Trophoblast cell (in vitro differentiated cells and primary cell): Measurements from ENCODE around the gene THSD4.

Source experiments
- DNase-seq, 2 donors: peaks; one replicate each; pipeline ENCODE4 v3.0.0-alpha.2; 2016
- H2AFZ ChIP-seq: 2 replicates; pipeline ENCODE4 v1.6.1; 2013; ENCODE audit warnings: low read length, moderate library complexity, mild to moderate bottlenecking; ENCODE audit not compliant: insufficient read depth, poor library complexity
- H2AK5ac ChIP-seq: 2 replicates; pipeline ENCODE4 v1.6.1; 2013; ENCODE audit warnings: mild to moderate bottlenecking, low read length
- H2BK120ac ChIP-seq: 2 replicates; pipeline ENCODE4 v1.6.1; 2013; ENCODE audit warnings: low read length, mild to moderate bottlenecking, moderate library complexity; ENCODE audit not compliant: insufficient read depth, poor library complexity
- H2BK12ac ChIP-seq: 2 replicates; pipeline ENCODE4 v1.6.1; 2013; ENCODE audit warnings: mild to moderate bottlenecking, low read length, moderate library complexity
- H2BK5ac ChIP-seq: 2 replicates; pipeline ENCODE4 v1.6.1; 2013; ENCODE audit warnings: low read length, low read depth, moderate library complexity, mild to moderate bottlenecking; ENCODE audit not compliant: poor library complexity
- H3K14ac ChIP-seq: 2 replicates; pipeline ENCODE4 v1.6.1; 2013; ENCODE audit warnings: mild to moderate bottlenecking, low read length
- H3K18ac ChIP-seq: 2 replicates; pipeline ENCODE4 v1.6.1; 2013; ENCODE audit warnings: mild to moderate bottlenecking, low read length
- H3K23ac ChIP-seq: 2 replicates; pipeline ENCODE4 v1.6.1; 2013; ENCODE audit warnings: low read length
- H3K27ac ChIP-seq: 2 replicates; pipeline ENCODE4 v1.5.1; 2013; ENCODE audit warnings: low read depth, mild to moderate bottlenecking, inconsistent platforms, low read length, moderate library complexity
- H3K27me3 ChIP-seq: 2 replicates; pipeline ENCODE4 v1.6.1; 2013; ENCODE audit warnings: inconsistent platforms, mild to moderate bottlenecking, low read length, moderate library complexity; ENCODE audit not compliant: insufficient read depth
- H3K36me3 ChIP-seq, 2 experiments: 1 replicate in 1 of 2; 2 replicates in 1 of 2; pipeline ENCODE4 v1.6.1; 2013; ENCODE audit warnings: low read length in 2 of 2, mild to moderate bottlenecking in 2 of 2, moderate library complexity in 1 of 2; ENCODE audit not compliant: insufficient read depth in 2 of 2, control insufficient read depth in 1 of 2
- H3K4ac ChIP-seq: 2 replicates; pipeline ENCODE4 v1.6.1; 2013; ENCODE audit warnings: low read depth, mild to moderate bottlenecking, low read length, moderate library complexity
- H3K4me1 ChIP-seq, 2 experiments: 1 replicate in 1 of 2; 2 replicates in 1 of 2; pipeline ENCODE4 v1.6.1; 2013; ENCODE audit warnings: low read length in 2 of 2, mild to moderate bottlenecking in 2 of 2, moderate library complexity in 1 of 2; ENCODE audit not compliant: insufficient read depth in 2 of 2, control insufficient read depth in 1 of 2
- H3K4me2 ChIP-seq: 2 replicates; pipeline ENCODE4 v1.6.1; 2013; ENCODE audit warnings: inconsistent platforms, mild to moderate bottlenecking, low read length, moderate library complexity
- H3K4me3 ChIP-seq: 2 replicates; pipeline ENCODE4 v1.5.1; 2013; ENCODE audit warnings: mild to moderate bottlenecking, low read depth, low read length, inconsistent platforms
- H3K79me1 ChIP-seq: one replicate; pipeline ENCODE4 v1.6.1; 2013; ENCODE audit warnings: low read length
- H3K79me2 ChIP-seq: 2 replicates; pipeline ENCODE4 v1.6.1; 2013; ENCODE audit warnings: low read length, mild to moderate bottlenecking; ENCODE audit not compliant: control insufficient read depth, insufficient read depth, poor library complexity
- H3K9ac ChIP-seq: 2 replicates; pipeline ENCODE4 v1.6.1; 2013; ENCODE audit warnings: mild to moderate bottlenecking, low read length
- H3K9me3 ChIP-seq: 2 replicates; pipeline ENCODE4 v1.6.1; 2013; ENCODE audit warnings: low read depth, mild to moderate bottlenecking, control low read depth, inconsistent platforms, low read length; ENCODE audit not compliant: insufficient read depth
- H4K12ac ChIP-seq: 2 replicates; pipeline ENCODE4 v1.6.1; 2013; ENCODE audit warnings: low read depth, mild to moderate bottlenecking, low read length, moderate library complexity
- H4K8ac ChIP-seq: 2 replicates; pipeline ENCODE4 v1.6.1; 2013; ENCODE audit warnings: low read depth, mild to moderate bottlenecking, low read length, moderate library complexity
- H4K91ac ChIP-seq: one replicate; pipeline ENCODE4 v1.6.1; 2013; ENCODE audit warnings: low read depth, mild to moderate bottlenecking, low read length, moderate library complexity
- WGBS: extraction: QIAGEN DNeasy Blood & Tissue Kit; methylation state at CpG from one replicate; pipeline ENCODE4 v1.1.7; 2013; ENCODE audit warnings: missing lambda C conversion rate; ENCODE audit not compliant: insufficient read length, insufficient coverage; ENCODE audit errors: extremely low coverage; 5-methylcytosine and 5-hydroxymethylcytosine counted together

The THSD4 gene

GRCh38 chr15:71278989-71279756 is 163.9 kb downstream of the THSD4 start:
- no peak overlapping the region for H3K4me2 ChIP-seq
- peak; percentile 53 to 83 for DNase-seq
- no peak overlapping the region for H3K9ac ChIP-seq
- H2BK5ac ChIP-seq, result no peak overlapping the region
- H3K9me3 ChIP-seq, result no peaks in the 10 kb centered on the region
- no peaks in the 10 kb centered on the region for H3K79me2 ChIP-seq
- peaks cover under 1% of the 10 kb centered on the region for H3K79me1 ChIP-seq
- H4K91ac ChIP-seq, result no peak overlapping the region
- no peak overlapping the region for H3K27ac ChIP-seq
- H4K12ac ChIP-seq, result no peak overlapping the region
- no peaks in the 10 kb centered on the region for H3K36me3 ChIP-seq
- peaks cover 2 to 8% of the 10 kb centered on the region in 2 experiments for H3K4me1 ChIP-seq
- H3K27me3 ChIP-seq, result peaks cover 2% of the 10 kb centered on the region
- no CpG with 5 or more reads among the region's 15 CpGs for WGBS
- no peak overlapping the region for H2BK120ac ChIP-seq
- H4K8ac ChIP-seq, result no peak overlapping the region
- no peak overlapping the region for H2AFZ ChIP-seq
- H3K4ac ChIP-seq, result no peak overlapping the region
- H3K23ac ChIP-seq, result no peak overlapping the region
- no peak overlapping the region for H3K14ac ChIP-seq
- H2AK5ac ChIP-seq, result no peak overlapping the region
- no peak overlapping the region for H2BK12ac ChIP-seq
- no peak overlapping the region for H3K18ac ChIP-seq
- no peak overlapping the region for H3K4me3 ChIP-seq

- no peak overlapping the region for H3K9ac ChIP-seq
- no peaks in the 10 kb centered on the region for H3K79me2 ChIP-seq
- H3K4me3 ChIP-seq, result no peak overlapping the region
- H3K4me2 ChIP-seq, result no peak overlapping the region
- no peak overlapping the region for H3K4ac ChIP-seq
- H3K14ac ChIP-seq, result no peak overlapping the region
- no peak overlapping the region for H2AFZ ChIP-seq
- no peaks in the 10 kb centered on the region for H3K36me3 ChIP-seq
- H2AK5ac ChIP-seq, result no peak overlapping the region
- H3K23ac ChIP-seq, result no peak overlapping the region
- H3K27me3 ChIP-seq, result peaks cover 2% of the 10 kb centered on the region
- H4K91ac ChIP-seq, result no peak overlapping the region
- H3K4me1 ChIP-seq, result peaks cover 2 to 6% of the 10 kb centered on the region in 2 experiments
- no peaks in the 10 kb centered on the region for H3K79me1 ChIP-seq
- no peak overlapping the region for H3K18ac ChIP-seq
- no peak overlapping the region for H4K12ac ChIP-seq
- peak; percentile 39 to 61 for DNase-seq
- H2BK12ac ChIP-seq, result no peak overlapping the region
- H4K8ac ChIP-seq, result no peak overlapping the region
- H2BK120ac ChIP-seq, result no peak overlapping the region
- H3K9me3 ChIP-seq, result no peaks in the 10 kb centered on the region
- H2BK5ac ChIP-seq, result no peak overlapping the region
- no CpG with 5 or more reads among the region's 4 CpGs for WGBS
- H3K27ac ChIP-seq, result no peak overlapping the region
These were observed 164.5 kb downstream of the THSD4 start for GRCh38 chr15:71279757-71280141.

DNA sequence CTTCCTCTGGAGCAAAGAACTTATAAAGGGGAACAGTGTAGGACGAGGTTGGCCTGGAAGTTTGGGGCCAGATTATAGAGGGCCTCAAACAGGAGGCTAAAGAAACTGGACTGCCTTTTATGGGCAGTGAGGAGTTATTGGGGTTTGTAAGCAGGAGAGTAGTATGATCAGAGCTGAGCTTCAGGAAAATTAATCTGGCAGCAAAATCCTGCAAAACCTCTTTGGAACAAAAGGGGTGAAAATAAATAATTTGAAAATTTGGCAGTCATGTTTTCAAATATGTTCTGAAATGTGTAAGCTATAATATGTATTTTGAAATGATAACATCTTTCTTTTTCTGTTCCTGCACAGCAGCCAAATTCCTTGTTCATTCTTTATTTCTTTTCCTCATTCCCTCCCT is 164.9 kb downstream of the THSD4 start:
- no peak overlapping the region for H3K4me3 ChIP-seq

DNA sequence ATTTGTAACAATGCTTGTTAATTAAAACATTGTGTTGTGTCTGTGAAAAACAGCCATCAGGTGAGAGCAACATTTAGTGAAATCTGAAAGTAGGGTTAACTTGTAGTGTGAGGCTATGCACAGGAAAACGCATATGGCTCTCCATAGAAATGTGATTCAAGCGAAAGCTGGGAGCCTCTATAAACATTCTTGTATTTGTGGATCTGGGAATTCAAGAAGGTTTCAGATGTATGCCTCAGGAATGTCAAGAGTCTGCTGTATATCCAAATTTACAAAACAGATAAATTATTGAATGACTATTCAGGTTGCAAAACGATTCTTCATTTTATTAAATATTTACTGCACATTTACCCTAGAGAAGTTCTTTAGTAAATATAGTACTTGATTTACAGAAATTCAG is 166.0 kb downstream of the THSD4 start:
- Histone ChIP-seq H4K91ac (no peak overlapping the region), H2BK5ac (no peak overlapping the region), H3K9ac (no peak overlapping the region), H3K79me1 (no peaks in the 10 kb centered on the region), H3K4ac (no peak overlapping the region), H2AFZ (no peak overlapping the region), H3K4me3 (no peak overlapping the region), H3K4me2 (no peak overlapping the region), H3K36me3 (no peaks in the 10 kb centered on the region), H3K9me3 (no peaks in the 10 kb centered on the region), H3K79me2 (no peaks in the 10 kb centered on the region), H2AK5ac (no peak overlapping the region), H2BK120ac (no peak overlapping the region), H4K8ac (no peak overlapping the region), H3K18ac (no peak overlapping the region), H3K14ac (no peak overlapping the region), H3K27ac (no peak overlapping the region), H3K4me1 (peaks cover 0 to 1% of the 10 kb centered on the region in 2 experiments), H3K23ac (no peak overlapping the region), H2BK12ac (no peak overlapping the region), H4K12ac (no peak overlapping the region), H3K27me3 (peaks cover 2% of the 10 kb centered on the region)
- no peak for DNase-seq
- no CpG with 5 or more reads among the region's 3 CpGs for WGBS

More for the DNA sequence above, 164.9 kb downstream of the THSD4 start:
- peaks cover 2% of the 10 kb centered on the region for H3K27me3 ChIP-seq
- no peak for DNase-seq
- H3K18ac ChIP-seq, result no peak overlapping the region
- no peaks in the 10 kb centered on the region for H3K36me3 ChIP-seq
- H3K79me1 ChIP-seq, result no peaks in the 10 kb centered on the region
- no peak overlapping the region for H2BK12ac ChIP-seq
- H2BK5ac ChIP-seq, result no peak overlapping the region
- no peak overlapping the region for H3K14ac ChIP-seq
- H4K8ac ChIP-seq, result no peak overlapping the region
- H2AK5ac ChIP-seq, result no peak overlapping the region
- H3K27ac ChIP-seq, result no peak overlapping the region
- H2BK120ac ChIP-seq, result no peak overlapping the region
- no peaks in the 10 kb centered on the region for H3K9me3 ChIP-seq
- H3K4me1 ChIP-seq, result peaks cover 2 to 5% of the 10 kb centered on the region in 2 experiments
- no peaks in the 10 kb centered on the region for H3K79me2 ChIP-seq
- no peak overlapping the region for H3K4me2 ChIP-seq
- H3K9ac ChIP-seq, result no peak overlapping the region
- H4K12ac ChIP-seq, result no peak overlapping the region
- no CpG with 5 or more reads among the region's 1 CpG for WGBS
- no peak overlapping the region for H4K91ac ChIP-seq
- no peak overlapping the region for H3K23ac ChIP-seq
- no peak overlapping the region for H2AFZ ChIP-seq
- no peak overlapping the region for H3K4ac ChIP-seq
